ENCODE data around the gene NRCAM.
"Not testable (repeated sequence)": the region's sequence is repeated elsewhere in the genome, so short reads cannot be mapped to it uniquely, and the experiment has no call there.

NRCAM gene

DNA sequence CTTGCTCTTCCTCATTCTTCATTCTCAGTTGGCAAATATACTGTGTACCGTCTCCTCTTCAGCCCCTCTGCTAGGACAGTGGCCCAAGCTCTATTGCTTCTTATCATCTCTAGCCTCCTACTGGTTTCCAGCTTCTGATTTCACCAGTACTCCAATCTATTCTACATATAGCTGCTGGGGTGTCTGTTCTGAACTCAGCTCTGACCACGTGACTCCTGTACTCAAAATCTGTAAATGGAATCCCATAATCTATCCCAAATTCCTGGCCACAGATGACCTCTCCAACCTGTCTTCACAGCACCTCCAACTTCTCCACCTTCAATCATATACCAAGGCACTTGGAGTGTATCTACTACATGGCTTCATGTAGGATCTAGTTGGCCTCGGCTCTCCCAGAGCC lies 152.9 kb downstream of the NRCAM start:
- FAIRE-seq: no peak

- FAIRE-seq: no peak
Observed at GRCh38 chr7:108301387-108301786, 154.8 kb downstream of the NRCAM start.

GRCh38 chr7:108299251-108299973 lies 156.8 kb downstream of the NRCAM start:
- no peak for FAIRE-seq

- FAIRE-seq: no peak
Observed at GRCh38 chr7:108296911-108297310, 159.3 kb downstream of the NRCAM start.

- FAIRE-seq: no peak
Observed at GRCh38 chr7:108294595-108294994, 161.6 kb downstream of the NRCAM start.

- FAIRE-seq: no peak
Observed at GRCh38 chr7:108293149-108293612, 163.1 kb downstream of the NRCAM start.

- no peak for FAIRE-seq
Observed at GRCh38 chr7:108292541-108292940, 163.7 kb downstream of the NRCAM start.

DNA sequence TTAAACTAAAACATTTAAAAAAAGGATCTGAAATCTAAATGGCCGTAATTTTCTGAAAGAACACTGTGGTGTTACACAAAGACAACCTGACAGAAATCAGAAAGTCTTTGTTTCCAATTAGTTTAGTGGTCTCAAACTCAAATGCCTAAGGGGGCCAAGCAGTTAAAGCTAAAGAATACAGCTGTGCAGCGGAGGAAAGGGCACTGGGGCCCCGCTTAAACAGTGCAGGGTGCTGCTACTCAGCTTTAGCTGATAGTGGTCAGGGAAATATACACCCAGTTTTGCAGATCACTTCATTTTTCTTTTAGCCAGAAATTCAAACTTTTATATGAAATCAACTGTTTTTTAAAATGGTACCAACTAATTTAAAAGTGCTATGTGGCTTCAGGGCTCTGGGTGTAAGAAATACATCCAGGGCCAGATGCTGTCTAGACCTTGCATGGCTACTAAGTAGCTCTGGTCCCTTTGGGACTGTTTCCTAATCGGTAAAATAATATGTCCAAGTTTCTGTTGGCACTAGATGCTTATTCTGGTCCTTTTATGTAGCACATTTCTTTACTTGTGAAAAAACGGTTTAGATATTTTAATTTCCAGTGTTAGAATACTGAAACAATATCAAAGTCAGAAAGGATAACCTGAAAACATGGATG lies 164.3 kb downstream of the NRCAM start:
- FAIRE-seq: no peak

- FAIRE-seq: no peak
Observed at GRCh38 chr7:108291152-108291508, 165.1 kb downstream of the NRCAM start.

- no peak for FAIRE-seq
Observed at GRCh38 chr7:108290459-108291151, 165.6 kb downstream of the NRCAM start.

DNA sequence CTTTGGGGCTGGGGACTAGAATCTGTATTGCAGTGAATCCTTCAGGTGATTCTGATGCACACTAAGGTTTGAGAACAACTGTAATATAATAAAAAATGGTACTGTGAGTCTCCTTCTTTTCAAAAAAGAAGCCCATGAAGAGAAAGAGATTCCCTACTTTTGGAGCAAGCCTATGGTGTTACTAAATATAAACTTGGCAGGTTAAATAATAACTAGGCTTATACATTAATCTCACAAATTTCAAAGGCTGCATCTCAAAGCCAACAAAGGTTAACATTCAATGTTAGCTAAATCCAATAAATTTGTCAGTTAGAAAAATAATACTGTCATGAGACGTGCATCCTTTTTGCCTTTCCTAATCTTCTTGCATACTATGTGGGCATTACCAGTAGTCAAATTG lies 166.4 kb downstream of the NRCAM start:
- FAIRE-seq: no peak

DNA sequence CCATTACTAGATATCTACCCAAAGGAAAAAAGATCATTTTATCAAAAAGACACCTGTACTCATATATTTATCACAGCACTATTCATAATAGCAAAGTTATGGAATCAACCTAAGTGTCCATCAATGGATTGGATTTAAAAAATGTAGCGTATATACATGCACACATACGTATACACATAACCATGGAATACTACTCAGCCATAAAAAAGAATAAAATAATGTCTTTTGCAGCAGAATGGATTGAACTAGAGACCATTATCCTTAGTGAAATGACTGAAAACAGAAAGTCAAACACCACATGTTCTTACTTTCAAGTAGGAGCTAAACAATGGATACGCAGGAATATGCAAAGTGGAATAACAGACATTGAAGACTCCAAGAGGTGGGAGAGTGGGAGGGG lies 168.4 kb downstream of the NRCAM start:
- FAIRE-seq: no peak

DNA sequence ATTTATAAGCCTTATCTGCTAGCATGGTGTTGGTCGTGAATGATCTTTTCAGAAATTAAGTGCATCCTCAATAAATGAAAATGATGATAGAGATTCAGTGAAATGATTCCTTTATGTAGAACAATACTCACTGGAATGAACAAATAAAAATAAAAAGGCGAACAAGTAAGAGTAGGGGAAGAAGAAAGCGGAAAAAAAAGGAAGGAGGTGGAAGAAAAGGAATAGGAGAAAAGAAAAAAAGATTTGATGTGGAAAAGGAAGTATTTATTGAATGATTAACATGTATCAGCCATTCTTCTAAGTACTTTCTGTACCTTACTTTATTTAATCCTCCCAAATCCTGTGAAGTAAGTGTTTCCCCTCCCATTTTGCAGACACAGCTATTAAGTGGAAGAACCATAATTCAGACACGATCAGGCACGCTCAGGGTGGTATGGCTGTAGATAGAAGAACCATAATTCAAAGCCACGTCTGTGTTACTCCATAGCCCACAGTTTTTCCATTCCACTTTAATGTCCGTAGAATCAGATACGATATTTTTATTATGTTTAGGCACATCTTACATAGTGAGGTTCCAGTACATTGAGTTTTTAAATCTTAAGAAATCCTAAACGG lies 169.8 kb downstream of the NRCAM start:
- FAIRE-seq: no peak

GRCh38 chr7:108285778-108286177 lies 170.5 kb downstream of the NRCAM start:
- FAIRE-seq: no peak

DNA sequence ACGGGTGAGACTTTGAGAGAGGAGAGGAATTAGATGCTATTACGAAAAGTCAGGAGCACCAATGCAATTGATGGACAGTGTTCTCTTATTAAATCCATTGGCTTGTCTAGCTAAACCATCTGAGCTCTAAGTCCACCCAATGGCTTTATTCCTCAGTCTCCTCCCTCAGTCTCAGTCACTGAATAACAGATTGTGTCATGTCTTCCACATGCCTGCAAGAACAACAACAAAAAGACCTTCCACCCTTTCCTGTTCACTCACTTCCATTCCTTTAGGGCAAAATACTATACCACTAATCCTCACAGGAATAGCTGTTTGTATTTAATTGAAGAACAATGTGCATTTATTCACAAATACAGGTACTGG lies 171.2 kb downstream of the NRCAM start:
- no peak for FAIRE-seq

DNA sequence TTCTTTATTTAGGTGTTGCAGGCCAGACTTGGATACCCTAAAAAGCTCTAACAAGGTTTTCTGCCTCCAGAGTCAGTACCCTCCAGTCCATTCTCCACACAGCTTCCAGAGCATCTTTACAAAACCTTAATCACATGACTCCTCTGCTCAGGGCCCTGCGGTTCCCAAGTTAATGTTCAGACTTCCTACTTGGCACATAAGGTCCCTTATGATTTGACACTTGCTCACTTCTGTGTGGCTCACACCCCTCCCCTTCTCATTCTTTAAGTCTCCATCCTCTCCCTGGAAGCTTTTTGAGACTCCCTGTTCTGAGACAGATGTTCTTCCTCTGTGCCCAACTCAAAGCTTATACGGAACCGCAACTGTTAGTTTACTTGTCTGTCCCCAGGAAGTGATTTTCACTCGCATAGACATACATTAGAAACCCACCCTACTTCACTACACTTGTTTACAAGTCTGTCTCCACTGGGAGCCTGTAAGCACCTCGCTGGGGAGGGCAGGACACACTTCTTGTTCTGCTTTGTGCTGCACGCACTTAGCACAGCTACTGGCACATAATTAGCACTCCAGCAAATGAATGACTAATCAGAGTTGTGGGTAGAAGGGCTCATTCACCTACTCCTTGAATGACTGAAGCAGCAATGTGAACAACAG lies 171.8 kb downstream of the NRCAM start:
- FAIRE-seq: no peak

- no peak for FAIRE-seq
Observed at GRCh38 chr7:108283252-108283651, 173.0 kb downstream of the NRCAM start.

- FAIRE-seq: no peak
Observed at GRCh38 chr7:108282427-108282996, 173.7 kb downstream of the NRCAM start.

DNA sequence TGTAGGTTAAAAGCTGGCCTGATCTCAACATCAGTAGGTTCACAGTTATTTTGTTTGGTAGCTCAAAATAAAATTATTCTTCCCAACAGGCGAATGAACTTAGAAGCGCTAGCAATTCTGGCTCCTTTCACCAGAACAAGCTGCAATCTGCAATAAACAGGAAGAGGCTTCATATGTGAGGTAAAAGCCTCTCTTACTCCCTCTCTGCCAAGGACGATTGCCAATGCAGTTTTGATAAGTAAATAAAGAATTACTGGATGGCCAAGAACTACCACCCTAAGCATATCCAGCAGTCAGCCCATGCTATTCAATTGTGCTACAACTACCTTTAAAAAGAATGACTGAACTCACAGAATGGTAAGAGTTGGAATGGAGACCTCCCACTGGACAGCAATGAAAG lies 176.1 kb downstream of the NRCAM start:
- no peak for FAIRE-seq

- FAIRE-seq: no peak
Observed at GRCh38 chr7:108278776-108279175, 177.5 kb downstream of the NRCAM start.

DNA sequence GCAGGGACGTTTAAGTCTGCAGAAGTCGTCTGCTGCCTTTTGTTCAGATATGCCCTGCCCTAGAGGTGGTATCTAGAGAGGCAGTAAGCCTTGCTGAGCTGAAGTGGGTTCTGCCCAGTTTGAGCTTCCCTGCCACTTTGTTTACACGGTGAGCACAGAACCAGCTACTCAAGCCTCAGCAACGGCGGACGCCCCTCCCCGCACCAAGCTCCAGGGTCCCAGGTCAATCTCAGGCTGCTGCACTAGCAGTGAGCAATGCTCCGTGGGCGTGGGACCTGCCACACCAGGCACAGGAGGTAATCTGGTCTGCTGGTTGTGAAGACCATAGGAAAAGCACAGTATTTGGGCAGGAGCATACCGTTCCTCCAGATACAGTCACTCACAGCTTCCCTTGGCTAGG lies 178.0 kb downstream of the NRCAM start:
- FAIRE-seq: no peak

DNA sequence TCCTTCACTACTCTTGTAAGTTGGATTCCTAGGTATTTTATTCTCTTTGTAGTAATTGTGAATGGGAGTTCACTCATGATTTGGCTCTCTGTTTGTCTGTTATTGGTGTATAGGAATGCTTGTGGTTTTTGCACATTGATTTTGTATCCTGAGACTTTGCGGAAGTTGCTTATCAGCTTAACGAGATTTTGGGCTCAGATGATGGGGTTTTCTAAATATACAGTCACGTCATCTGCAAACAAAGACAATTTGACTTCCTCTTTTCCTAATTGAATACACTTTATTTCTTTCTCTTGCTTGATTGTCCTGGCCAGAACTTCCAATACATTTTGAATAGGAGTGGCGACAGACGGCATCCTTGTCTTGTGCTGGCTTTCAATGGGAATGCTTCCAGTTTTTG lies 181.8 kb downstream of the NRCAM start:
- FAIRE-seq: not testable (repeated sequence)

DNA sequence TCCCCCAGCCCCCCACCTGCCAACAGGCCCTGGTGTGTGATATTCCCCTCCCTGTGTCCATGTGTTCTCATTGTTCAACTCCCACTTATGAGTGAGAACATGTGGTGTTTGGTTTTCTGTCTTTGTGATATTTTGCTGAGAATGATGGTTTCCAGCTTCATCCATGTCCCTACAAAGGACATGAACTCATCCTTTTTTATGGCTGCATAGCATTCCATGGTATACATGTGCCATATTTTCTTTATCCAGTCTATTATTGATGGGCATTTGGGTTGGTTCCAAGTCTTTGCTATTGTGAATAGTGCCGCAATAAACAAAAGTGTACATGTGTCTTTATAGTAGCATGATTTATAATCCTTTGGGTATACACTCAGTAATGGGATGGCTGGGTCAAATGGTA lies 183.3 kb downstream of the NRCAM start:
- not testable (repeated sequence) for FAIRE-seq

All from colon (tissue), 2 donors.